HCT116 (cell line): ENCODE data around the gene UCK1. TPM values are rescaled to one million over a fixed set of nuclear protein-coding genes. Genes with fewer than 3 reads are reported as not detected.

Experiments used
- ATAC-seq: fragments of 200-7000 bp; cut with Tn5 transposase; 2 replicates; pipeline ENCODE4 v1.9.1; 2020; ENCODE audit warnings: mild to moderate bottlenecking, moderate library complexity
- BruUV-seq: library from RNA; stranded (reverse); fragments of 400-500 nt; replicated peaks from 2 replicates; lab custom pipeline; 2021; lab: Mats Ljungman, UMichigan
- CTCF ChIA-PET: fragments of 300-600 bp; sonication (Branson Sonifier 250); formaldehyde crosslinking; loops from one replicate; lab custom pipeline; 2021; ENCODE audit warnings: antibody characterized with exemption; lab: Charles Lee
- POLR2A ChIA-PET: fragments of 300-600, 350-600 bp; sonication (Branson Sonifier 250); formaldehyde crosslinking; loops from one replicate; lab custom pipeline; 2021; ENCODE audit warnings: antibody characterized with exemption; lab: Charles Lee
- RAD21 ChIA-PET, 2 experiments: fragments of 300-600 bp; sonication (Branson Sonifier 250); formaldehyde crosslinking; loops; one replicate each; lab custom pipeline; 2023; ENCODE audit warnings: low total read pairs in 2 of 2; ENCODE audit not compliant: uncharacterized antibody in 2 of 2, unreplicated experiment in 2 of 2, low non-redundant PET in 1 of 2; lab: Charles Lee
- DNase-seq: peaks from one replicate; pipeline ENCODE4 v3.0.0-alpha.2; 2010; ENCODE audit warnings: low read depth, low spot score
- H2AFZ ChIP-seq: fragments of 200-600 bp; shearing (Covaris generic), sonication (generic); 2 replicates; pipeline ENCODE4 v1.6.1; 2017; ENCODE audit warnings: low read depth, mixed run types, mixed read lengths, antibody characterized with exemption, low read length; ENCODE audit not compliant: poor library complexity, severe bottlenecking
- H3K27ac ChIP-seq: 2 replicates; pipeline ENCODE4 v1.5.1; 2012; ENCODE audit warnings: low read depth, low read length
- H3K27me3 ChIP-seq: fragments of 200-600 bp; sonication (generic); 2 replicates; pipeline ENCODE4 v1.6.1; 2016; ENCODE audit warnings: mixed run types, low read length, mixed read lengths; ENCODE audit not compliant: insufficient read depth
- H3K36me3 ChIP-seq, 2 experiments: fragments of 200-500 bp in 1 of 2; fragments of 200-600 bp in 1 of 2; sonication (Bioruptor generic) in 1 of 2; sonication (generic) in 1 of 2; 2 replicates each; pipeline versions ENCODE4 v1.5.1 to v1.6.1; 2014 to 2016; ENCODE audit warnings: low read length in 2 of 2, inconsistent platforms in 1 of 2, mixed read lengths in 1 of 2, mixed run types in 1 of 2; ENCODE audit not compliant: insufficient read depth in 2 of 2, control insufficient read depth in 1 of 2
- H3K4me1 ChIP-seq, 2 experiments: fragments of 200-600 bp in 1 of 2; sonication (generic) in 1 of 2; 2 replicates each; pipeline versions ENCODE4 v1.5.1 to v1.6.1; 2012 to 2017; ENCODE audit warnings: low read length in 2 of 2, inconsistent platforms in 1 of 2, mild to moderate bottlenecking in 1 of 2, mixed read lengths in 1 of 2, mixed run types in 1 of 2, moderate library complexity in 1 of 2; ENCODE audit not compliant: insufficient read depth in 2 of 2, control insufficient read depth in 1 of 2
- H3K4me2 ChIP-seq: fragments of 200-600 bp; sonication (generic); 2 replicates; pipeline ENCODE4 v1.6.1; 2017; ENCODE audit warnings: mixed run types, low read length, mixed read lengths
- H3K4me3 ChIP-seq, 2 experiments: fragments of 200-600 bp in 1 of 2; sonication (generic) in 1 of 2; replicated peaks in 1 of 2; 2 replicates each; pipeline ENCODE4 v1.5.1; 2011 to 2016; ENCODE audit warnings: low read length in 2 of 2, control low read depth in 1 of 2, low read depth in 1 of 2, mild to moderate bottlenecking in 1 of 2, mixed read lengths in 1 of 2, mixed run types in 1 of 2
- H3K79me2 ChIP-seq: fragments of 200-600 bp; sonication (generic); 2 replicates; pipeline ENCODE4 v1.6.1; 2017; ENCODE audit warnings: mild to moderate bottlenecking, mixed run types, low read length, moderate library complexity, mixed read lengths; ENCODE audit not compliant: insufficient read depth
- H3K9ac ChIP-seq: fragments of 200-600 bp; sonication (generic); 2 replicates; pipeline ENCODE4 v1.6.1; 2016; ENCODE audit warnings: low read length, mixed read lengths
- H3K9me2 ChIP-seq: fragments of 200-600 bp; sonication (generic), shearing (Covaris generic); 2 replicates; pipeline ENCODE4 v1.6.1; 2017; ENCODE audit warnings: mixed run types, mild to moderate bottlenecking, moderate library complexity; ENCODE audit not compliant: insufficient read depth
- H3K9me3 ChIP-seq, 2 experiments: fragments of 200-500 bp in 1 of 2; fragments of 200-600 bp in 1 of 2; sonication (Bioruptor generic) in 1 of 2; sonication (generic) in 1 of 2; 2 replicates each; pipeline ENCODE4 v1.6.1; 2014 to 2017; ENCODE audit warnings: low read length in 2 of 2, mixed read lengths in 2 of 2, inconsistent platforms in 1 of 2, low read depth in 1 of 2, mild to moderate bottlenecking in 1 of 2, mixed run types in 1 of 2, moderate library complexity in 1 of 2; ENCODE audit not compliant: control insufficient read depth in 1 of 2, insufficient read depth in 1 of 2
- H4K20me1 ChIP-seq: fragments of 200-600 bp; sonication (generic), shearing (Covaris generic); 2 replicates; pipeline ENCODE4 v1.6.1; 2017; ENCODE audit warnings: mixed run types, mild to moderate bottlenecking, moderate library complexity; ENCODE audit not compliant: insufficient read depth
- CBX3 ChIP-seq: IDR thresholded peaks from 2 replicates; pipeline ENCODE4 v1.6.1; 2012; ENCODE audit warnings: low read depth
- CEBPB ChIP-seq: IDR thresholded peaks from 2 replicates; pipeline ENCODE4 v1.6.1; 2012; ENCODE audit warnings: low read depth
- EGR1 ChIP-seq: IDR thresholded peaks from 2 replicates; pipeline ENCODE4 v1.6.1; 2012; ENCODE audit warnings: low read depth
- ELF1 ChIP-seq: IDR thresholded peaks from 2 replicates; pipeline ENCODE4 v1.6.1; 2012; ENCODE audit warnings: low read depth, borderline replicate concordance
- EZH2 ChIP-seq: fragments of 200-600 bp; sonication (generic); IDR thresholded peaks from 2 replicates; pipeline ENCODE4 v1.6.1; 2017; ENCODE audit warnings: antibody characterized with exemption, mixed run types
- EZH2phosphoT487 ChIP-seq: fragments of 200-600 bp; IDR thresholded peaks from 2 replicates; pipeline ENCODE4 v1.6.1; 2018; ENCODE audit warnings: antibody characterized with exemption, borderline replicate concordance
- FOSL1 ChIP-seq: IDR thresholded peaks from 2 replicates; pipeline ENCODE4 v1.6.1; 2012; ENCODE audit warnings: low read depth
- POLR2A ChIP-seq: IDR thresholded peaks from 2 replicates; pipeline ENCODE4 v1.7.0; 2011; ENCODE audit warnings: borderline replicate concordance; ENCODE audit not compliant: insufficient read depth, insufficient read length; ENCODE audit errors: extremely low read depth
- POLR2AphosphoS5 ChIP-seq: IDR thresholded peaks from 2 replicates; pipeline ENCODE4 v1.6.1; 2011; ENCODE audit warnings: mild to moderate bottlenecking, low read depth, low read length, moderate library complexity
- SIN3A ChIP-seq: IDR thresholded peaks from 2 replicates; pipeline ENCODE4 v1.6.1; 2012; ENCODE audit warnings: low read depth
- TCF7L2 ChIP-seq: IDR thresholded peaks from 2 replicates; pipeline ENCODE4 v1.7.0; 2011; ENCODE audit warnings: borderline replicate concordance, inconsistent platforms; ENCODE audit not compliant: insufficient read depth, insufficient read length; ENCODE audit errors: extremely low read depth
- YY1 ChIP-seq: IDR thresholded peaks from 2 replicates; pipeline ENCODE4 v1.6.1; 2011; ENCODE audit warnings: low read length, low read depth, moderate library complexity, mild to moderate bottlenecking; ENCODE audit not compliant: insufficient replicate concordance; ENCODE audit errors: extremely low read depth
- ZBTB33 ChIP-seq: IDR thresholded peaks from 2 replicates; pipeline ENCODE4 v1.6.1; 2011; ENCODE audit warnings: mild to moderate bottlenecking, low read length, moderate library complexity; ENCODE audit not compliant: insufficient replicate concordance; ENCODE audit errors: extremely low read depth
- ZFX ChIP-seq: fragments of 450-650 bp; IDR thresholded peaks from 2 replicates; pipeline ENCODE4 v1.6.1; 2017
- intact Hi-C: fragments of 100-400 bp; cut with micrococcal nuclease; formaldehyde crosslinking; loops from 2 replicates; pipeline ENCODE4 v1.10.0; 2022
- total RNA-seq: library from RNA; stranded (reverse); gene quantifications from one replicate; pipeline ENCODE4 v1.2.1, GENCODE V29; 2021; ENCODE audit not compliant: unreplicated experiment
- TF ChIP-seq, protein P1 (sequence below): IDR thresholded peaks from 2 replicates; pipeline ENCODE4 v1.6.1; 2012; ENCODE audit warnings: low read depth
- TF ChIP-seq, protein P2 (sequence below), 3 experiments: fragments of 200-600 bp in 1 of 3; sonication (generic) in 1 of 3; IDR thresholded peaks in 2 of 3; conservative IDR thresholded peaks in 1 of 3; 2 replicates each; pipeline ENCODE4 v1.5.1; 2012 to 2017; ENCODE audit warnings: low read depth in 2 of 3, low read length in 2 of 3, antibody characterized with exemption in 1 of 3, borderline replicate concordance in 1 of 3, control low read depth in 1 of 3, mild to moderate bottlenecking in 1 of 3, mixed read lengths in 1 of 3, mixed run types in 1 of 3, moderate library complexity in 1 of 3; ENCODE audit not compliant: insufficient read depth in 1 of 3
- TF ChIP-seq, protein P3 (sequence below): IDR thresholded peaks from 2 replicates; pipeline ENCODE4 v1.6.1; 2012
- TF ChIP-seq, protein P4 (sequence below): IDR thresholded peaks from 2 replicates; pipeline ENCODE4 v1.6.1; 2012

The UCK1 gene
- total RNA-seq, 1 experiment from 2014 or later, result 17.5 TPM

DNA sequence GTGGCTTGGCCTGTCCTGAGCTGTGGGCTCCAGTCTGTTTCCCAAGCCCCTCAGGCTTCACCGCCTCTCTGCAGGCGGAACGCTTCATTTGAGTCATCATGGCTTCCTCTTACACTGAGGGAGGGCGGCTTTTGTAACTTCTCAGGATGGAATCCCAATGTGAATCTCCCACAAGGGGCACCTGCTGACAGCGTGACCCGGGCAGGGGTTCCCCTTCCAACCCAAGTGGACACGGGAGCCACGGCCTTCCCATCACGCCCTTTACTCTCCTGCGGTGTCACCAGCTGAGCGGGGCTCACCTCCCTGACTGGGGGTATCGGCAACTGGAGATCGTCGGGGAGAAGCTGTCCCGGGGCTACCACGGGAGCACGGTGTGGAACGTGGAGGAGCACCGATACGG lies 12.5 kb downstream of the UCK1 start (continued):
- TF ChIP-seq ZBTB33, result no peak

- Histone ChIP-seq H3K9me2 (no peaks in the 10 kb centered on the region), H3K36me3 (peaks cover 19 to 42% of the 10 kb centered on the region in 2 experiments), H3K9me3 (no peaks in the 10 kb centered on the region), H3K9ac (no peak overlapping the region), H3K27ac (no peak overlapping the region), H4K20me1 (no peaks in the 10 kb centered on the region), H3K4me1 (no peaks in the 10 kb centered on the region), H3K79me2 (no peaks in the 10 kb centered on the region), H3K4me3 (no peak overlapping the region), H3K4me2 (no peak overlapping the region), H3K27me3 (no peaks in the 10 kb centered on the region), H2AFZ (no peak overlapping the region)
- ATAC-seq, result no peak
- ChIA-PET RAD21 (no interaction called here), CTCF (no interaction called here), POLR2A (no interaction called here)
- no peak for DNase-seq
- BruUV-seq, result no TSS peak
- intact Hi-C loops, result no loop called here
- TF ChIP-seq POLR2A, result no peak
- no peak for TF ChIP-seq CEBPB
- no peak for TF ChIP-seq ZFX
- TF ChIP-seq, protein P1, sequence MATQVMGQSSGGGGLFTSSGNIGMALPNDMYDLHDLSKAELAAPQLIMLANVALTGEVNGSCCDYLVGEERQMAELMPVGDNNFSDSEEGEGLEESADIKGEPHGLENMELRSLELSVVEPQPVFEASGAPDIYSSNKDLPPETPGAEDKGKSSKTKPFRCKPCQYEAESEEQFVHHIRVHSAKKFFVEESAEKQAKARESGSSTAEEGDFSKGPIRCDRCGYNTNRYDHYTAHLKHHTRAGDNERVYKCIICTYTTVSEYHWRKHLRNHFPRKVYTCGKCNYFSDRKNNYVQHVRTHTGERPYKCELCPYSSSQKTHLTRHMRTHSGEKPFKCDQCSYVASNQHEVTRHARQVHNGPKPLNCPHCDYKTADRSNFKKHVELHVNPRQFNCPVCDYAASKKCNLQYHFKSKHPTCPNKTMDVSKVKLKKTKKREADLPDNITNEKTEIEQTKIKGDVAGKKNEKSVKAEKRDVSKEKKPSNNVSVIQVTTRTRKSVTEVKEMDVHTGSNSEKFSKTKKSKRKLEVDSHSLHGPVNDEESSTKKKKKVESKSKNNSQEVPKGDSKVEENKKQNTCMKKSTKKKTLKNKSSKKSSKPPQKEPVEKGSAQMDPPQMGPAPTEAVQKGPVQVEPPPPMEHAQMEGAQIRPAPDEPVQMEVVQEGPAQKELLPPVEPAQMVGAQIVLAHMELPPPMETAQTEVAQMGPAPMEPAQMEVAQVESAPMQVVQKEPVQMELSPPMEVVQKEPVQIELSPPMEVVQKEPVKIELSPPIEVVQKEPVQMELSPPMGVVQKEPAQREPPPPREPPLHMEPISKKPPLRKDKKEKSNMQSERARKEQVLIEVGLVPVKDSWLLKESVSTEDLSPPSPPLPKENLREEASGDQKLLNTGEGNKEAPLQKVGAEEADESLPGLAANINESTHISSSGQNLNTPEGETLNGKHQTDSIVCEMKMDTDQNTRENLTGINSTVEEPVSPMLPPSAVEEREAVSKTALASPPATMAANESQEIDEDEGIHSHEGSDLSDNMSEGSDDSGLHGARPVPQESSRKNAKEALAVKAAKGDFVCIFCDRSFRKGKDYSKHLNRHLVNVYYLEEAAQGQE, result no peak
- no peak for TF ChIP-seq EZH2phosphoT487
- TF ChIP-seq ELF1, result no peak
- no peak for TF ChIP-seq TCF7L2
- no peak for TF ChIP-seq YY1
- no peak for TF ChIP-seq CBX3
- TF ChIP-seq, protein P2, sequence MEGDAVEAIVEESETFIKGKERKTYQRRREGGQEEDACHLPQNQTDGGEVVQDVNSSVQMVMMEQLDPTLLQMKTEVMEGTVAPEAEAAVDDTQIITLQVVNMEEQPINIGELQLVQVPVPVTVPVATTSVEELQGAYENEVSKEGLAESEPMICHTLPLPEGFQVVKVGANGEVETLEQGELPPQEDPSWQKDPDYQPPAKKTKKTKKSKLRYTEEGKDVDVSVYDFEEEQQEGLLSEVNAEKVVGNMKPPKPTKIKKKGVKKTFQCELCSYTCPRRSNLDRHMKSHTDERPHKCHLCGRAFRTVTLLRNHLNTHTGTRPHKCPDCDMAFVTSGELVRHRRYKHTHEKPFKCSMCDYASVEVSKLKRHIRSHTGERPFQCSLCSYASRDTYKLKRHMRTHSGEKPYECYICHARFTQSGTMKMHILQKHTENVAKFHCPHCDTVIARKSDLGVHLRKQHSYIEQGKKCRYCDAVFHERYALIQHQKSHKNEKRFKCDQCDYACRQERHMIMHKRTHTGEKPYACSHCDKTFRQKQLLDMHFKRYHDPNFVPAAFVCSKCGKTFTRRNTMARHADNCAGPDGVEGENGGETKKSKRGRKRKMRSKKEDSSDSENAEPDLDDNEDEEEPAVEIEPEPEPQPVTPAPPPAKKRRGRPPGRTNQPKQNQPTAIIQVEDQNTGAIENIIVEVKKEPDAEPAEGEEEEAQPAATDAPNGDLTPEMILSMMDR (IDR thresholded peaks at IDR 0.05 in 2 of 3, conservative IDR thresholded peaks at IDR 0.05 in 1 of 3; ENCODE audit: borderline replicate concordance in 1 of 3, insufficient read depth in 1 of 3, low read depth in 2 of 3, low read length in 2 of 3), result no peak
- TF ChIP-seq, protein P3, sequence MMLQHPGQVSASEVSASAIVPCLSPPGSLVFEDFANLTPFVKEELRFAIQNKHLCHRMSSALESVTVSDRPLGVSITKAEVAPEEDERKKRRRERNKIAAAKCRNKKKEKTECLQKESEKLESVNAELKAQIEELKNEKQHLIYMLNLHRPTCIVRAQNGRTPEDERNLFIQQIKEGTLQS, result no peak
- TF ChIP-seq EZH2, result no peak
- no peak for TF ChIP-seq EGR1
- TF ChIP-seq FOSL1, result no peak
- TF ChIP-seq, protein P4, sequence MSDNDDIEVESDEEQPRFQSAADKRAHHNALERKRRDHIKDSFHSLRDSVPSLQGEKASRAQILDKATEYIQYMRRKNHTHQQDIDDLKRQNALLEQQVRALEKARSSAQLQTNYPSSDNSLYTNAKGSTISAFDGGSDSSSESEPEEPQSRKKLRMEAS, result no peak
- TF ChIP-seq POLR2AphosphoS5, result no peak
- TF ChIP-seq SIN3A, result no peak
Observed at GRCh38 chr9:131517761-131518190, 13.3 kb downstream of the UCK1 start.
